ENCODE measurements around the gene ZNF765. TPM values are rescaled to one million over a fixed set of nuclear protein-coding genes. Genes with fewer than 3 reads are reported as not detected.

Gene ZNF765
- total and polyA plus RNA-seq, 9 donors, result 6.8 to 27.9 (median 19.2) TPM

Small RNA genes within 50 kb of the gene (small RNA-seq; reads per million reads assigned to genes)
- not detected for gene RPL39P36

Other genes with a start within 250 kb of the ZNF765 start
- gene ZNF347, start 236.1 kb upstream of the ZNF765 start, total RNA-seq, result 10 to 100 TPM; 10.6 to 20.5 (median 15.6) TPM
- 1 to 10 TPM; 4.4 to 9.5 TPM for gene ZNF347, start 236.1 kb upstream of the ZNF765 start, polyA plus RNA-seq
- gene ZNF665, start 201.8 kb upstream of the ZNF765 start, total RNA-seq, result 10 to 100 TPM in 3 of 7 donors, 1 to 10 TPM in 4; 3.9 to 13.0 (median 8.8) TPM
- 10 to 100 TPM in 1 of 2 donors, 1 to 10 TPM in 1; 9.2 to 10.2 TPM for gene ZNF665, start 201.8 kb upstream of the ZNF765 start, polyA plus RNA-seq
- 10 to 100 TPM; 19.4 to 31.3 (median 28.8) TPM for gene ZNF677, start 140.3 kb upstream of the ZNF765 start, total RNA-seq
- gene ZNF677, start 140.3 kb upstream of the ZNF765 start, polyA plus RNA-seq, result 10 to 100 TPM; 19.1 to 23.7 TPM
- under 1 TPM in 1 of 7 donors, not detected in 6; 0.25 TPM for gene VN1R2, start 136.9 kb upstream of the ZNF765 start, total RNA-seq
- not detected for gene VN1R2, start 136.9 kb upstream of the ZNF765 start, polyA plus RNA-seq
- not detected for gene VN1R4, start 127.4 kb upstream of the ZNF765 start, total RNA-seq
- gene VN1R4, start 127.4 kb upstream of the ZNF765 start, polyA plus RNA-seq, result not detected
- 1 to 10 TPM; 3.1 to 8.2 (median 7.3) TPM for gene ZNF845, start 61.4 kb upstream of the ZNF765 start, total RNA-seq
- 1 to 10 TPM; 3.3 to 3.8 TPM for gene ZNF845, start 61.4 kb upstream of the ZNF765 start, polyA plus RNA-seq
- 10 to 100 TPM in 6 of 7 donors, 1 to 10 TPM in 1; 4.0 to 25.7 (median 18.8) TPM for gene ZNF525, start 29.4 kb upstream of the ZNF765 start, total RNA-seq
- 1 to 10 TPM; 6.2 to 8.1 TPM for gene ZNF525, start 29.4 kb upstream of the ZNF765 start, polyA plus RNA-seq
- 10 to 100 TPM in 5 of 7 donors, 1 to 10 TPM in 2; 8.5 to 19.5 (median 10.3) TPM for gene ZNF761, start 36.8 kb downstream of the ZNF765 start, total RNA-seq
- gene ZNF761, start 36.8 kb downstream of the ZNF765 start, polyA plus RNA-seq, result 1 to 10 TPM; 6.7 to 7.8 TPM
- 1 to 10 TPM; 2.0 to 6.0 (median 3.2) TPM for gene ZNF813, start 72.6 kb downstream of the ZNF765 start, total RNA-seq
- 1 to 10 TPM; 1.9 to 2.1 TPM for gene ZNF813, start 72.6 kb downstream of the ZNF765 start, polyA plus RNA-seq
- 100 to 1,000 TPM in 5 of 7 donors, 10 to 100 TPM in 2; 52.0 to 365 (median 150) TPM for gene ZNF331, start 143.0 kb downstream of the ZNF765 start, total RNA-seq
- gene ZNF331, start 143.0 kb downstream of the ZNF765 start, polyA plus RNA-seq, result 10 to 100 TPM; 23.7 to 24.6 TPM
- not detected for gene DPRX, start 236.8 kb downstream of the ZNF765 start, total RNA-seq
- gene DPRX, start 236.8 kb downstream of the ZNF765 start, polyA plus RNA-seq, result not detected

All from ovary (tissue), 9 donors.